IMR-90 (cell line): ENCODE results near the gene NELFE.
"Not testable (repeated sequence)": the region's sequence is repeated elsewhere in the genome, so short reads cannot be mapped to it uniquely, and the experiment has no call there.

Experiments
- BHLHE40 ChIP-seq: fragments of 150-350 bp; IDR thresholded peaks from 2 replicates; pipeline ENCODE4 v1.6.1; 2016; ENCODE audit warnings: mild to moderate bottlenecking, low read depth, low read length
- CEBPB ChIP-seq: IDR thresholded peaks from 2 replicates; pipeline ENCODE4 v1.6.1; 2012; ENCODE audit warnings: low read depth, low read length, improper control_type of control experiment
- MXI1 ChIP-seq: IDR thresholded peaks from 2 replicates; pipeline ENCODE4 v1.6.1; 2012; ENCODE audit warnings: low read depth, mild to moderate bottlenecking, low read length, moderate library complexity, borderline replicate concordance

- not testable (repeated sequence) for TF ChIP-seq CEBPB, BHLHE40, MXI1
These were observed 43.9 kb upstream of the NELFE start for GRCh38 chr6:32002546-32003268.
